Nephron progenitor cell (in vitro differentiated cells): Measurements from ENCODE around the gene USP28.

Source experiments
- DNase-seq: peaks from one replicate; pipeline ENCODE4 v3.0.0; 2021
- H3K27ac Mint-ChIP-seq: 2 replicates; pipeline ENCODE4 v1.8.0; 2021; ENCODE audit warnings: mild to moderate bottlenecking, moderate library complexity, mixed read lengths
- H3K27me3 Mint-ChIP-seq: 2 replicates; pipeline ENCODE4 v1.8.0; 2021; ENCODE audit warnings: mild to moderate bottlenecking, low read depth, mixed read lengths; ENCODE audit not compliant: poor library complexity
- H3K36me3 Mint-ChIP-seq: 2 replicates; pipeline ENCODE4 v1.8.0; 2021; ENCODE audit warnings: low read depth, mixed read lengths
- H3K4me1 Mint-ChIP-seq: 2 replicates; pipeline ENCODE4 v1.8.0; 2021; ENCODE audit warnings: mixed read lengths
- H3K4me3 Mint-ChIP-seq: 2 replicates; pipeline ENCODE4 v1.8.0; 2021; ENCODE audit warnings: mild to moderate bottlenecking, moderate library complexity, mixed read lengths
- H3K9me3 Mint-ChIP-seq: 2 replicates; pipeline ENCODE4 v1.8.0; 2021; ENCODE audit warnings: mild to moderate bottlenecking, moderate library complexity, mixed read lengths
- TF ChIP-seq, protein P1 (sequence below): fragments of 200-600 bp; sonication (generic); IDR thresholded peaks from 2 replicates; pipeline ENCODE4 v1.5.0; 2021; ENCODE audit warnings: antibody characterized with exemption

The USP28 gene

DNA sequence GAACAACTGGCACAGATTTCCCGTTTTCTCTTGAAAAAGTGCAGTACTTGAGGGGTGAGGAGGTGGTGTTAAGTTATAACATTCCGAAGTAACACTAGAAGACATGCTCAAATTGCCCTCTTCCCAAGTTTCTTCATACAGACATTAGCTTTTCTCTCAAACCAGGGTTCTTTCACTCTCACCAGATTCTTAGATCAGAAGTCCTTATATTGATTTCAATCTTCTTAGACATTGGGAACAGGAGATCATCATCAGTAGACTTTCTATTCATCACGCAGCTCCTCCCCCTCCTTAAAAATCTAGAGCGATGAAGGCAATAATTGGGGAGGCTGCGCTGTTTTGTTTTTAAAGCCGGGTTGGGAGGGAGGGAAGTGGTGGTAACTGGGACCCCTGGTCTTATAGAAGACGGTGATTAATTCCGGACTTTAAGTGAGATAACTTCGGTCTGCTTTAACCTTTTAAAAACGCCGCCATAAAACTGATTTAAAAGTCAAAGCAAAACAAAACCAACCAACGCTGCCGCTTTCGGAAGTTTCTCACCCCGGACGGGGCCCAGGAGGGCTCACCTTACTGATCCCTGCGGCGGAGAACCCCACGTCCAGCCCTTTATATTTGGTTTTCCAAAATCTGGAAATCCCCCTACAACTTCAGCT lies 665 bp downstream of the USP28 start:
- peak overlapping the region; percentile 92 for H3K4me3 Mint-ChIP-seq
- peaks cover 8% of the 10 kb centered on the region for H3K27me3 Mint-ChIP-seq
- peaks cover 66% of the 10 kb centered on the region for H3K4me1 Mint-ChIP-seq
- DNase-seq: no peak
- H3K9me3 Mint-ChIP-seq: peaks cover 17% of the 10 kb centered on the region
- TF ChIP-seq, protein P1, sequence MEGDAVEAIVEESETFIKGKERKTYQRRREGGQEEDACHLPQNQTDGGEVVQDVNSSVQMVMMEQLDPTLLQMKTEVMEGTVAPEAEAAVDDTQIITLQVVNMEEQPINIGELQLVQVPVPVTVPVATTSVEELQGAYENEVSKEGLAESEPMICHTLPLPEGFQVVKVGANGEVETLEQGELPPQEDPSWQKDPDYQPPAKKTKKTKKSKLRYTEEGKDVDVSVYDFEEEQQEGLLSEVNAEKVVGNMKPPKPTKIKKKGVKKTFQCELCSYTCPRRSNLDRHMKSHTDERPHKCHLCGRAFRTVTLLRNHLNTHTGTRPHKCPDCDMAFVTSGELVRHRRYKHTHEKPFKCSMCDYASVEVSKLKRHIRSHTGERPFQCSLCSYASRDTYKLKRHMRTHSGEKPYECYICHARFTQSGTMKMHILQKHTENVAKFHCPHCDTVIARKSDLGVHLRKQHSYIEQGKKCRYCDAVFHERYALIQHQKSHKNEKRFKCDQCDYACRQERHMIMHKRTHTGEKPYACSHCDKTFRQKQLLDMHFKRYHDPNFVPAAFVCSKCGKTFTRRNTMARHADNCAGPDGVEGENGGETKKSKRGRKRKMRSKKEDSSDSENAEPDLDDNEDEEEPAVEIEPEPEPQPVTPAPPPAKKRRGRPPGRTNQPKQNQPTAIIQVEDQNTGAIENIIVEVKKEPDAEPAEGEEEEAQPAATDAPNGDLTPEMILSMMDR: no peak
- H3K36me3 Mint-ChIP-seq: peaks cover 31% of the 10 kb centered on the region
- peak overlapping the region; percentile 73 for H3K27ac Mint-ChIP-seq

DNA sequence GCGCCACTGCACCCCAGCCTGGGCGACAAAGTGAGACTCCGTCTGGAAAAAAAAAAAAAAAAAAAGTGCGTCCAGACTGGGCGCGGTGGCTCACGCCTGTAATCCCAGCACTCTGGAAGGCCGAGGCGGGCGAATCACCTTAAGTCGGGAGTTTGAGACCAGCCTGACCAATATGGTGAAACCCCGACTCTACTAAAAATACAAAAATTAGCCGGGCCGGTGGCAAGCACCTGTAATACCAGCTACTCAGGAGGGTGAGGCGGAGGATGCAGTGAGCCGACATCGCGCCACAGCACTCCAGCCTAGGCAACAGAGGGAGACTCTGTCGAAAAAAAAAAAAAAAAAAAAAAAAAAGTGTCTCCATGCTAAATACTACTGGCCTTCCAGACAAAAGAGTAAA lies 1.3 kb downstream of the USP28 start:
- peak overlapping the region; percentile 73 for H3K27ac Mint-ChIP-seq

GRCh38 chr11:113873236-113873626 lies 2.1 kb downstream of the USP28 start:
- peaks cover 4% of the 10 kb centered on the region for H3K9me3 Mint-ChIP-seq

More for the DNA sequence above, 1.3 kb downstream of the USP28 start:
- TF ChIP-seq, protein P1: no peak
- H3K4me3 Mint-ChIP-seq: peak overlapping the region; percentile 92
- peaks cover 69% of the 10 kb centered on the region for H3K4me1 Mint-ChIP-seq
- H3K27me3 Mint-ChIP-seq: peaks cover 8% of the 10 kb centered on the region
- peaks cover 11% of the 10 kb centered on the region for H3K9me3 Mint-ChIP-seq
- H3K36me3 Mint-ChIP-seq: peaks cover 36% of the 10 kb centered on the region
- no peak for DNase-seq

GRCh38 chr11:113871336-113871735 lies 4.0 kb downstream of the USP28 start:
- peak overlapping the region; percentile 25 for H3K4me3 Mint-ChIP-seq
- H3K27me3 Mint-ChIP-seq: peaks cover 3% of the 10 kb centered on the region
- H3K9me3 Mint-ChIP-seq: peaks cover 4% of the 10 kb centered on the region
- TF ChIP-seq, protein P1: no peak
- H3K27ac Mint-ChIP-seq: peak overlapping the region; percentile 14
- H3K36me3 Mint-ChIP-seq: peaks cover 62% of the 10 kb centered on the region
- DNase-seq: no peak
- peaks cover 56% of the 10 kb centered on the region for H3K4me1 Mint-ChIP-seq

More at GRCh38 chr11:113873236-113873626, 2.1 kb downstream of the USP28 start:
- no peak for DNase-seq
- peaks cover 44% of the 10 kb centered on the region for H3K36me3 Mint-ChIP-seq
- H3K4me1 Mint-ChIP-seq: peaks cover 69% of the 10 kb centered on the region
- peak overlapping the region; percentile 55 for H3K27ac Mint-ChIP-seq
- peak overlapping the region; percentile 92 for H3K4me3 Mint-ChIP-seq
- H3K27me3 Mint-ChIP-seq: peaks cover 5% of the 10 kb centered on the region
- TF ChIP-seq, protein P1: no peak

- Mint-ChIP-seq H3K36me3 (peaks cover 86% of the 10 kb centered on the region), H3K4me1 (peaks cover 39% of the 10 kb centered on the region), H3K9me3 (peaks cover 13% of the 10 kb centered on the region), H3K4me3 (no peak overlapping the region), H3K27ac (peak overlapping the region; percentile 29), H3K27me3 (peaks cover 3% of the 10 kb centered on the region)
- TF ChIP-seq, protein P1: no peak
- DNase-seq: no peak
Observed at GRCh38 chr11:113867843-113868503, 7.4 kb downstream of the USP28 start.
